GM23248 (cell line): ENCODE results near the gene TTBK2.

Experiments used
- EZH2 ChIP-seq: fragments of 200-600 bp; sonication (generic); IDR thresholded peaks from 2 replicates; pipeline ENCODE4 v1.6.1; 2018; ENCODE audit warnings: antibody characterized with exemption, mild to moderate bottlenecking; ENCODE audit not compliant: insufficient read depth, poor library complexity, severe bottlenecking
- EZH2phosphoT487 ChIP-seq: fragments of 200-600 bp; sonication (generic); IDR thresholded peaks from 2 replicates; pipeline ENCODE4 v1.6.1; 2018; ENCODE audit warnings: antibody characterized with exemption, moderate library complexity, mild to moderate bottlenecking, low read depth; ENCODE audit not compliant: insufficient read depth

- no peak for TF ChIP-seq EZH2
- no peak for TF ChIP-seq EZH2phosphoT487
Observed at GRCh38 chr15:42845581-42845980, 75.0 kb downstream of the TTBK2 start.
